NCI-H2227 (cell line): Measurements from ENCODE around the gene DNAH8.
"Not testable (repeated sequence)": the region's sequence is repeated elsewhere in the genome, so short reads cannot be mapped to it uniquely, and the experiment has no call there.

Experiments used
- DNase-seq: peaks from one replicate; lab custom pipeline; 2025; ENCODE audit not compliant: unreplicated experiment; lab: John Stamatoyannopoulos, UW

Gene DNAH8

DNA sequence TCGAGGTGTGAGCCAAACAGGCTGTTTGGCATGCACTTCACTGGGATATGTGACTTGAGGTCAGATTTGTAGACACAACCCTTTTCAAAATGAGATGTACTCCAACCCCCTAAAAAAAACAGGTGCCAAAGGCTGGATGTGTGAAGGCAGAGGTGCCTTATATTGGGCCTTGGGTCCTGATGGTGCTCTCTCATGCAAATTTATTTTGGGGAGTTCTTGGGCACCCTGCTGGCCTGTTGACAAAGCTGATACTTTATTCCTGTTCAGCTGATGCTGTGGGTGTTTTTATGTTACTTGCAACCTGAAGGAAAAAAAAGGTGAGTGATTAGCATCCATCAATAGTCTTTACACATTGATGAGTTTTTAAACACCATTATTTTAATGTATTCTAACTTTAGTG is 121.5 kb downstream of the DNAH8 start:
- DNase-seq, result no peak

DNA sequence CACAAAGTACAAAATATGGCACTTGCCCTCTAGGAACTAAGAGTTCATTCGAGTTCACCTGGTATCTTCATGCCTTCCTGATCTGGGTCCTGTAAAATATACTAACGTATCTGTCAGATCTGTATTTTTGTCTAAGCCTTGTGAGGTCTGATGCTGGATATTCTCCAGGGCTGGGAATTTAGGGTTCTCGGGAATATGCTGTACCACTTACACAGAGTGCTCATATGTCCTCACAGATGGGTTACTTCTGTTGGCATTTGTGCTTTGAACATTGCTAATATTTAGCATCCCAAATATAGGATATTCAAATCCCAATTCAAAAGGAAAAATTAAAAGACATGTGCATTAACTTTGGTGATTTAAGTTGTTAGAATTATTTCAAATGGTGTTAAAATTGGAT is 122.0 kb downstream of the DNAH8 start:
- no peak for DNase-seq

DNA sequence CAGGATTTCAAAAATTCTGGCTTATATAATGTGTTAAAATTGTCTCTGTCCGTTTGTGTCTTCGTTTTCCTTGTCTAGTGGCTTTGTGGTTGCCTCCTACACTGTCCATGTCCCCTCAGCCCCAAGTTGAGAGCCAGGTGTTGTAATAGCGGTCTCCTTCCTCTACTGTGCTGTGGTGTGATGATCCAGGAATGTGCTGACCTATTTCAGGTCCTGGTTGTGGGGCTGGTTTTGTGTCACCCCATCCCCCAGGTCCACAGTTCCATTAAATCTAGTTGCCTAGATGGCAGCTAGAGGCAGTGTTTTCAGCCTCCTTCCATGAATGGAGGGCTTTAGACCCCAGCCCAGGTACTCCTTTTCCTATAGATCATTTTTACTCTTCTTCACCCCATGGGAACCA is 128.7 kb downstream of the DNAH8 start:
- no peak for DNase-seq

DNA sequence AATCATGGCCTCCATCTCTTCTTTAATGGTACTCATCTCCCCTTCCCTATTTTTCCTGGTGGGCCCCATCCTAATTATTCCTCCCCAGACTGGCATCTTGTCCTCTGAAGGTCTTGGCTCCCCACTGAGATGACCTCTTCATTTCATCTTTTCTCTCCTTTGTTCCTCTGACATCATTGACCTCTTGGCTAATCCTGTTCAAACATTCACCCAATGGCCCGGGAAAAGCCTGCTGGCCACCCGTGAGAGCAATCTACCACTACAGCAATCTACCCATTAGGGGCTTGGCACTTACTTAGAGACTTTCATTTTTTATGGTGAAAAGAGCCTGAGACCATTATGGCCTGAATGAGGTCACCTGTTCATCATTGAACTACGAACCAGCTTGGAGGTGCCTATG is 130.8 kb downstream of the DNAH8 start:
- no peak for DNase-seq

DNA sequence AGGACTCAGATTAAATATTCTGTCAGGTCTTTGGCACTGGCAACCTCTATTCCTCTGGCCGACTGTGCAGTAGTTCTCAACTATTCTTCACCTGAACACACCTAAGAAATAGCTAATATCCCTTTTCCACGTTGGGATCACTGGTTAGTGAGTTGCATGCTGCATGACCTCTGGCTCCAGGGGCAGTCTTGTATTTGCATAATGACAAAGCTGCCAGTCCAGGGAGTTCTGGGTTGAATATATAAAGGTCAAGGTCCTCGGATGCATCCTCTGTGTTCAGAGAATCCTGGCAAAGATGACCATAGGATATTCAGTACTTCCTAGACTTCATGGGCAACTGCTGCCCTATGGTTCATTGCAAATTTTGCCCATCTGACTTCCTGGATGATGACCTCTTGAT is 131.2 kb downstream of the DNAH8 start:
- DNase-seq, result no peak

DNA sequence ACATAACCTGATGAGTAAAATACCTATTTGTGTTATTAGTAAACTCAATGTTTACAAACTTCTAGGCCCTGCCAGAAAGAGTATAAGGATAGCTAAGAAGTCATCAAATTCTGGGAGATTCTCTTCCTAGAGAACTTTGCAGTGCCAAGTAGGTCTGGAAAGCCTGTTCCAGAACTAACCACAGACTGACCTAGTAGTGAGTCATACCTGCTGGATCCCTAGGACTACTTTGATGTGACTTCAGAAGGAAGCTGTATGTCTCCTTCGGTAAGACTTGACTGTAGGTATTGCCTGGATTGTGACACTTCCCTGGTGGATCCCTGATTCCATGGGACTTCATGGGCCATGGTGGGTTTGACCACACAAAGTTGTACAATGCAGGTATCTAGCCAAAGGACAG is 131.7 kb downstream of the DNAH8 start:
- no peak for DNase-seq

DNA sequence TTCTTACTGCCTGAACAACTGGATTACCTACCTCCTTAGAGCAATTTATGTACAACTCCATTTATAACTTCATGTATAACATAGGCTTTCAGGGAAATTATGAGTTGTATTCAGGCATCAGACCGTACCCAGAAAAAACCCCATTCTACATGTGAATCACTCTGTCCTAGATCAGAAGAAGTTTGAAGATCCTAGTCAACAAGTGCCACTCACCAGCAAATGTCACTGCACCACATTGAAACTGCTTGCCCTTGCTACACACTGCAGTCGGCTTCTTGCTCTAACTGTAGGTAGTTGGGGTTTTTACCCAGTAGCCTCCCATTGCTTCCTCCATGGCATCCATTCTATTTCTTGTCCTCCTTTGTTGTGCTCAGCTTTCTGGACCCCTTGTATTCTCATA is 132.4 kb downstream of the DNAH8 start:
- DNase-seq, result no peak

DNA sequence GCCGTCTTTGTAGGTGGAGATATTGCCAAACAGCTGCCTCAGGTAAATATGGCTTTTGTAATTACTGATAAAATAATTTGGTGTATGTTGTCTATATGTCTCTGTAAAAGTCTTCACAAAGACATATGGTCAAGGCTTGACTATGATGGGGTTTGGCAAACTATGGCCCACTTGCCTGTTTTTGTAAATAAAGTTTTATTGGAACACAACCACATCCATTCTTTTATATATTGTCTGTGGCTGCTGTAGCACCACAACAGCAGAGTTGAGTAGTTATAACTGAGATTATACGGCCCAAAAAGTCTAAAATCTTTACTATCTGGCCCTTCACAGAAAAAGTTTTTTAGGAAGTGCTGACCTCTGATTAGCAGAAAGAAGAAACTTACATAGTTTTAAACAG is 133.6 kb downstream of the DNAH8 start:
- no peak for DNase-seq

DNA sequence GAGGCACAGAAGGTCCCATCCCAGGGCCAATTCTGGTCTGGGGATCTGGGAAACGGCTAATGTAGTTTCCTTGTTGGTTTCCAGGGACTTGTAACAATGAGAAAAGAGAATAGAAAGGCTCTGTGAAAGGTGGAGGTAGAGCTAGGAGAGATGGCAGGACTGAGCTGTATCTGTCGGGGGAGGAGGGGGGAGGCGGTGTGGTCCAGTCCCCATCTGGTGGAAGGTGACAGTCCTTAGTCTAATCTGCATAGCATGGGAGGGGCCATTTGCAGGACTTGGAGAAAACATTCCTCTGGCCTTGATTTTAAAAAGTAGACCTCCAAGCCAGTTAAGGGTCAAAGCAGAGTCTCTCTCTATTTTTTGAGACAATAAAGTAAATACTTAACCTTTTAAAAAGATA is 137.1 kb downstream of the DNAH8 start:
- DNase-seq, result no peak

DNA sequence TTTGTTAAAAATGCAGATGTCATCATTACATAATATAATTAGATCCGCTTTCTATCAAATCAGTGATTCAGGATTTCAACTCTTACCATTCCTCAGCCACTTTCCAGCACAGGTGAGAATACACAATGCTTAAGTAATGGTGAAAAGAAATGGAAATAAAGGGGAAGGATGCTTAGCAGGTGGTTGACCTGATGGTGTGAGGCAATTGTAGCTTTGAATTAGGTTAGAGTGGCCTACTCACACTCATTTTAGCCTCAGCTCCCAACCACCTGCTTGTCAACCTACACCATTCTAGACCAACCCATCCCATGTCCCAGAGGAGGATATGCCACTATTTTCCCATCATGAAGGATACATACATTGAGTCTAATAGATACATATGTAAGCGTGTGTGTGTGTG is 138.1 kb downstream of the DNAH8 start:
- DNase-seq, result no peak

DNA sequence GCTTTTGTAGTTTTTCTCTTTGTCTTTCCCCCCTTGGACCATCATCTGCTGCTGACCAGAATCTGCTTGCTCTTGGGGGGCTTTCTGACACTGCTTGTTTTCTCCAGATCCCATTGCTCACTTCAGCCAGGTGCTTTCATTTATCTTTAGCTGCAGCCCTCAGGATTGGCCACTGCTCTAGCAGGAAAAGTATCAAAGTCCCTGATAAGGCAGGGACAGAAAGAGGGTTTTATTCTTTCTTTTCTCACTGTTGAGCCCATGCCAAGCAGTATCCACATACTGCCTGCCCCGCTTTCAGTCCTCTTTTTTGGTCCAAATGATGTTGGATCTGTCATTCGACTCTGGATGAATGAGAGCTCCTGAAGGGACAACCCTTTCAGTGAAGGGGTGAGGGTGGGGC is 141.4 kb downstream of the DNAH8 start:
- no peak for DNase-seq

DNA sequence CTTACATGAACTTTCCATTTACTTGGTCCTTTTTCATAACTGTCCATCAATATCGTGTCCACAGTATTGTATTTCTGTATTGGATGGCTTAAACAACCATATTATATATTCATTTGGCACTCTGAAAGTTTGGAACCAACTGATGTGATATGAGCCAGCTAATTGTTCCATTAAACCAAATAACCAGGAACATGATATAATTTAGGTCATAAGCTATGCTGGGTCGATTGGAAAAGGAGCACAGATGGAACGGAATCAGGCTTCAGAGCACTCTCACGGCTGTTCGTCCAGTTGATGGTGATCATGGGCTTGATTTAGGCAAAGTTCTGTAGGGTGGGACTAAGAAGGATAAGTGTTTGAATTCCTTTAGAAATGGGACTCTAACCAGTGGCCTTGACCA is 142.7 kb downstream of the DNAH8 start:
- no peak for DNase-seq

DNA sequence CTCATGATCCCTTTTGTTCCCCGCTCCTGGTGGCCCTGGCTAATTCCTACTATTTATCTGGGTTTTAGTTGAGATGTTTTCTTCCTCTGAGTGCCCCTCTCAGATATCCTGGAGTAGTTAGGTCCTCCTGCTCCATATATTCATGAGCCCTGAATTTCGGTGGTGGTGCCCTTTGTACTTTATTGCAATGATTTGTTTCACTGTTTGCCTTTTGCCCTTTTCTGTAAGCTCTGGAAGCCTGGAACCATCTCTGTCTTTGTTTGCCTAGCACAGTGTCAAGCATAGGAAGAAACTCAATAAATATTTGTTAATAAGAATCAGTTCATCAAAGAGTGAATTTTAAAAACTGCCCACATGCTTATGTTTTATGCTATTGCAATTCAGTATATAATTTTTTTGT is 144.9 kb downstream of the DNAH8 start:
- no peak for DNase-seq

DNA sequence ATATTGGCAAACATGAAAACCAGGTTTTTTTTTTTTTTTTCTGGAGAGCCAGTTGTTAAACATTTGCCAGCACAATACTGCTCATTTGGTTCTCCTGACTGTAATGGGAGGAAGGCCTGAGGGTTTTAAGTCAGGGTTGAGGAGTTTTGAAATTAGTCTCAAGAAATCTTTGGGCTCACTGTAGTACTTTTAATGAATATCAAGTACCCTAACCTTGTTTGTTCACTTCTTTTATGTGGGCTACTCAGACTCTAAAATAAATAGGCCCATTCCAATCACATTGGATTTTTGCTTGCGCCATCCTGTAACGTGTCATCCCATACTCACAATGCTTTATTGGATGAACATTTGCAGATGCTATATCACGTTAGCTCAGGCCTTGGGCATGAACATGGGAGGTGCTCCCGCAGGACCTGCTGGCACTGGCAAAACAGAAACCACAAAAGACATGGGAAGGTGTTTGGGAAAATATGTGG is 146.9 kb downstream of the DNAH8 start:
- no peak for DNase-seq

DNA sequence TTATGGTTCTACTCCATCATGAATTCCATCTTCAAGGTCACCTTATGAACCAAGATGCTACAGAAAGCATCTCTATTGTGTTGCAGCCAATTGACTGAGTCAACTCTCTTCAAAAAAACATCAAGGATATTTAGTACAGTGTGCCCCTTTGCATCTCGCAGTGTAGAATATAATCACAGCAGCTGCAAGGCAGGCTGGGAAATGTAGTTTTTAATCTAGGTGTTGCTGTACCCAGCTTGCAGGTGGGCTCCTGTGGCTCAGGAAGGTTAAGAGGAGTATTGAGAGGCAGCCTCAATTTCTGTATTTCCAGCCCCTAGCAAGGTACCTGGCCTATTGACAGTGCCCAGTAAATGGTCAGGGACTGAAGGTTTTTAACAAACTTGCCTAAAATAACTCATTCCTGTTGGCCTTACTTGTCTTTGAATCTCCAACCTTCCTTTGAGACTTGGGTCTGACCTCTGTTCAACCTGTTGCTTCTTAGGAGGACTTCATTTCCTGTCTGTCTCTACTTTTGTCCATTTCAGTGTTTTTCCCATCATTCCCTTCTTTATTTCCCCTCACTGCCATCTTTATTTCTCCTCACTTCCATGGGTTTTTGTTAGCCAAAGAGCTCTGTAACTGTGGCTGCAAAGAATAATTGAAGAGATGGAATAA is 150.5 kb downstream of the DNAH8 start:
- no peak for DNase-seq

DNA sequence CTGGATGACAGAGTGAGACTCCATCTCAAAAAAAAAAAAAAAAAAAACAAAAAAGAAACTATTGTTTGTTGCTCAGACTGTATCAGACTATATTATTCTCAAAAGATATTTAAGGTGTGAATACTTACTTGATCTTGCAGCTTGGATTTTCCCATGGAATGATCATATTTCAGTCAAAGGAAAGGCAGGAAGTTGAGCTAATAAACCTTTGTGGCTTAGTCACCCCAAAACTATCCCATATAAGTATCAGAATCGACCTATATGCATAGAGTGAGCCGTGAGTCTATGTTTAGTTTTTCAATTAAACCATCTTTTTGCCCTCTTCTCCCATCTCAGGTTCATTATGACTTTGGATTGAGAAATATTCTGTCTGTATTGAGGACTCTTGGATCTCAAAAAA is 152.6 kb downstream of the DNAH8 start:
- DNase-seq, result no peak

DNA sequence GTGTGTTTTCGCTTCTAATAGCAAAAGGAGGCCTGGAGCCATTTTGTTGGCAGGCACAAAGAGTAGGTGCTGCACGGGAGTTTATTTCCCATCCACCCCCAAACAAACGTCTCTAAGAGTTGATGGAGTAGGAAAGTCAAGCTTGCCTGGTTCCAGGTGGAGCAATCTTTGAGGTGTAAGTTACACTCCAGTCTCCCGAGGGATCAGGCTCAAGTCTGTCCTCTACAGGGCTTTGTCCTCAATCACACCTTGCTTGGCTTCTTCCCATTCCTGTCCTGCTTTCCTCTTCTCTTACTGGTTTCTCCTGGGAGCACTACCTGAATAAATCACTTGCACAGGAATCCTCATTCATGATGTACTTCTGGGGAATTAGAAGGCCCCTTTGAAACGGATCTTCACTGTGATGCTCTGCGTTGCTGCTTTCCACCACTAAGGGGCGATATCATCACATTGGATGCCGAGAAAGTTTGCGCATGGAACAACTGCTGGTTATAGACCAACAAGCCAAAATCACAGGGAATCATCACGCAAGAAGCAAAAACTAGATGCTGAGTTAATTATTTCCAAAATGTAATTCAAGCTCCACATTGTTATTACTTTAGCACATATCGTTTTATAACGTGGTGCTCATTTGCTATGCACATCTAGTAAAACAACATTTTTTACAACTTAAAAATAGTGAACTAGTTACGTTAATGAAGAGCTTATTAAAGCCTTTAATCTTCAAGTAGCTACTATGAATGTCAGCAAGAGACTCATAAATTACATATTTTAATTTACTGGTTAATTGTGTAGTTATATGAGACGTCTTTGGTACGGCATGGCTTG is 156.8 kb downstream of the DNAH8 start:
- peak; percentile 68 for DNase-seq

DNA sequence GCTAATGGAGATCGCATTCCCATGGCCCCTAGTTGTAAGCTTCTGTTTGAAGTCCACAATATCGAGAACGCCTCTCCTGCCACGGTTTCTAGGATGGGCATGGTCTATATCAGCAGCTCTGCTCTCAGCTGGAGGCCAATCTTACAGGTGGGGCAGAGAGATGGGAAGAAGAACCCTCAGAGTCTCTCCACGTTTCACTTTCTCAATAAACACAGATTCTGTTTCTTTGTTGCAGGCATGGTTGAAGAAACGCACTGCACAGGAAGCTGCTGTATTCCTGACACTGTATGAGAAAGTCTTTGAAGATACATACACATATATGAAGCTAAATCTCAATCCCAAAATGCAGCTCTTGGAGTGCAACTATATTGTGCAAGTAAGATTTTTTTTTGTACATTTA is 157.9 kb downstream of the DNAH8 start:
- DNase-seq, result no peak

DNA sequence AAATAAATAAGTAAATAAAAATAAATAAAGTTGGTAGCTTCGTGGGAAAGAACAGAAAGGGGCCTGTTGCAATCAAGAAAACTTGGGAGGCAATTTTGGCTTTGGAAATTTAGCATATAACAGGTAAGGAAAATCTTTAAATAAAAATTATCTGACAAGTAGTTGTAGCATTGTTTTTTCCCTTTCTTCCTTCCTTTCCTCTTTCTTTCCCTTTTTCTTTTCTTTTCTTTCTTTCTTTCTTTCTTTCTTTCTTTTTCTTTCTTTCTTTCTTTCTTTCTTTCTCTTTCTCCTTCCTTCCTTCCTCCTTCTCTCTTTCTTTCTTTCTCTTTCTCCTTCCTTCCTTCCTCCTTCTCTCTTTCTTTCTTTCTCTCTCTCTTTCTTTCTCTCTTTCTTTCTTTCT is 158.7 kb downstream of the DNAH8 start:
- DNase-seq, result not testable (repeated sequence)

DNA sequence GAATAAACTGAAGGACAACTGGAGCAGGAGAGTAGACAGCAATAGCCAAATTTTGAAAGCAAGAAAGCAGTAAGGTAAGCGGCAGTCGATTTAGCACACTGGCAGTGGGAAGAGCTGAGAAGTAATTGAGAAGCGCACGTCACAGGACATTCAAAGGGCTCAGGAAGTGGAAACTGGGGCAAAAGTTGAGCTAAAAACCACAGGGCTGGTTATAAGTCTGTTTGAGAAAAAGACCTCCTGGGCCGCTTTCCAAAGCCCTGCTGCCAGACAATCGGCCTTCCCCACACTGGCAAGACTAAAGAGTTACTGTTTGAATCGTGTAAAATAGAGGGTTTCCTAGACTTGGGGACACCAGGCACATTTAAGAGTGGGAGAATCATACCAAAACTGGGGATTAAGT is 161.4 kb downstream of the DNAH8 start:
- no peak for DNase-seq

DNA sequence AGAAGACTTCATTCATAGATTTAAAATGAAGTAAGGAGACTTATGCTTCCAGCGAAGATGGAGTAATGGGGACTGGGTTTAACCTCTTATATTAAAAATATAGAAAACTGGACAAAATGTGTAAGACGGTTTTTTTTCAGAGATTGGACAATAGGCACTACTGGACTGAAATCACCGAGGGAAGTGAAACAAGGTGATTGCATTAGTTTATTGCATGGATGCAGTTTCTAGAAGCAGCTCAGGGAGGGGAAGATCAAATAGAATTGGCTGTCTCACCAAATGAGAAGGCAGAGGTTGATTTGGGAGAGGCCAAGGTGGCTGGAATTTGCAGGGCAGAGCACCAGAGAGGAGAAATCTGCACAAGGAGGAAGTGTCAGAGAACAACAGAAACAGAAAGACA is 162.6 kb downstream of the DNAH8 start:
- no peak for DNase-seq

DNA sequence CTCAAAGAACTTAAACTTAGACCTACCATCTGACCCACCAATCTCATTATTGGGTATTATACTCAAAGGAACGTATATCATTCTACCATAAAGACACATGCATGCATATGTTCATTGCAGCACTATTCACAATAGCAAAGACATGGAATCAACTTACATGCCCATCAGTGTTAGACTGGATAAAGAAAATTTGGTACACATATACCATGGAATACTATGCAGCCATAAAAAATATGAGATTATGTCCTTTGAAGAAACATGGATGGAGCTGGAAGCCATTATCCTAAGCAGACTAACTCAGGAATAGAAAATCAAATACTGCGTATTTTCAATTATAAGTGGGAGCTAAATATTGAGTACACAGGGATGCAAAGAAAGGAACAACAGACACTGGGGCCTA is 167.0 kb downstream of the DNAH8 start:
- DNase-seq, result no peak

DNA sequence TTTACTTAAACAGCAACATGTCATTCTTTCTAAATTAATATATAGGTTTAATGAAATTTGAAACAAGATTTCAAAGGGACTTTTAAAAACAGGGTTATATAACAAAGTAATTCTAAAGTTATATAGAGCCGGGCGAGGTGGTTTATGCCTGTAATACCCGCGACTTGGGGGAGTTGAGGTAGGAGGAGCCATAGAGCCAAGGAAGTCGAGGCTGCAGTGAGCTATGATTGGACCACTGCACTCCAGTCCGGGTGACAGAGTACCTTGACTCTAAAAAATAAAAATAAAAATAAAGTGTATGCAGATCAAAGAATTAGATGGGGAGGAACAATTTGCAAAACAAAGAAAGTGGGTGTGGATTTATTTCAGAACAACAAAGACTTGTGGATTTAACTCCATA is 182.4 kb downstream of the DNAH8 start:
- no peak for DNase-seq
